HG03558 (cell line): Measurements from ENCODE around the gene PKD1.

Experiments used
- ATAC-seq: cut with Tn5 transposase; IDR thresholded peaks from one replicate; pipeline ENCODE4 v1.9.1; 2021; ENCODE audit warnings: moderate number of reproducible peaks; ENCODE audit not compliant: unreplicated experiment; ENCODE audit errors: extremely low read depth

Gene PKD1

GRCh38 chr16:2170587-2171435 is 35.1 kb upstream of the PKD1 start:
- no peak for ATAC-seq

- no peak for ATAC-seq
Measured at GRCh38 chr16:2170080-2170479, 34.4 kb upstream of the PKD1 start.

- no peak for ATAC-seq
Measured at GRCh38 chr16:2167068-2167638, 31.5 kb upstream of the PKD1 start.

- no peak for ATAC-seq
Measured at GRCh38 chr16:2166263-2167067, 30.8 kb upstream of the PKD1 start.

GRCh38 chr16:2165861-2166260 is 30.2 kb upstream of the PKD1 start:
- ATAC-seq: no peak

- no peak for ATAC-seq
Measured at GRCh38 chr16:2163211-2163881, 27.6 kb upstream of the PKD1 start.

- ATAC-seq: no peak
Measured at GRCh38 chr16:2162676-2163118, 27.0 kb upstream of the PKD1 start.

GRCh38 chr16:2161911-2162310 is 26.2 kb upstream of the PKD1 start:
- no peak for ATAC-seq

- ATAC-seq: no peak
Measured at GRCh38 chr16:2160915-2161551, 25.3 kb upstream of the PKD1 start.

- ATAC-seq: no peak
Measured at GRCh38 chr16:2159175-2159838, 23.6 kb upstream of the PKD1 start.

GRCh38 chr16:2158262-2158638 is 22.6 kb upstream of the PKD1 start:
- ATAC-seq: no peak

- no peak for ATAC-seq
Measured at GRCh38 chr16:2157480-2158261, 22.0 kb upstream of the PKD1 start.

GRCh38 chr16:2156849-2157224 is 21.1 kb upstream of the PKD1 start:
- no peak for ATAC-seq

- no peak for ATAC-seq
Measured at GRCh38 chr16:2155977-2156848, 20.5 kb upstream of the PKD1 start.

GRCh38 chr16:2155091-2155950 is 19.6 kb upstream of the PKD1 start, which contains the start of gene TRAF7:
Gene TRAF7, plus strand, starts transcription at chr16:2155782. Its CDS starts 8,139 bp downstream, at chr16:2163921.
- peak; percentile 82 for ATAC-seq

GRCh38 chr16:2154533-2155090 is 18.9 kb upstream of the PKD1 start:
- no peak for ATAC-seq
